Measurements from ENCODE around the gene EFNA4. TPM values are rescaled to one million over a fixed set of nuclear protein-coding genes. Genes with fewer than 3 reads are reported as not detected.

Gene EFNA4
- total RNA-seq, 1 donor from 2014 or later: 5.3 TPM

- Histone ChIP-seq H3K4me3 (peak overlapping the region; percentile 80), H3K27me3 (peaks cover 32% of the 10 kb centered on the region), H3K27ac (no peak overlapping the region), H3K9me3 (no peaks in the 10 kb centered on the region), H3K4me1 (peaks cover 28% of the 10 kb centered on the region), H3K36me3 (no peaks in the 10 kb centered on the region)
- intact Hi-C loops (cut with DNase I): no loop called here
- DNase-seq: peak; percentile 86
- TF ChIP-seq, protein P1, sequence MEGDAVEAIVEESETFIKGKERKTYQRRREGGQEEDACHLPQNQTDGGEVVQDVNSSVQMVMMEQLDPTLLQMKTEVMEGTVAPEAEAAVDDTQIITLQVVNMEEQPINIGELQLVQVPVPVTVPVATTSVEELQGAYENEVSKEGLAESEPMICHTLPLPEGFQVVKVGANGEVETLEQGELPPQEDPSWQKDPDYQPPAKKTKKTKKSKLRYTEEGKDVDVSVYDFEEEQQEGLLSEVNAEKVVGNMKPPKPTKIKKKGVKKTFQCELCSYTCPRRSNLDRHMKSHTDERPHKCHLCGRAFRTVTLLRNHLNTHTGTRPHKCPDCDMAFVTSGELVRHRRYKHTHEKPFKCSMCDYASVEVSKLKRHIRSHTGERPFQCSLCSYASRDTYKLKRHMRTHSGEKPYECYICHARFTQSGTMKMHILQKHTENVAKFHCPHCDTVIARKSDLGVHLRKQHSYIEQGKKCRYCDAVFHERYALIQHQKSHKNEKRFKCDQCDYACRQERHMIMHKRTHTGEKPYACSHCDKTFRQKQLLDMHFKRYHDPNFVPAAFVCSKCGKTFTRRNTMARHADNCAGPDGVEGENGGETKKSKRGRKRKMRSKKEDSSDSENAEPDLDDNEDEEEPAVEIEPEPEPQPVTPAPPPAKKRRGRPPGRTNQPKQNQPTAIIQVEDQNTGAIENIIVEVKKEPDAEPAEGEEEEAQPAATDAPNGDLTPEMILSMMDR (IDR thresholded peaks at IDR 0.05): peak; percentile 99
- peak; percentile 63 for ATAC-seq
Observed at GRCh38 chr1:155086128-155086741, 22.7 kb downstream of the EFNA4 start.

- Histone ChIP-seq H3K36me3 (no peaks in the 10 kb centered on the region), H3K4me1 (peaks cover 21% of the 10 kb centered on the region), H3K27me3 (peaks cover 25% of the 10 kb centered on the region), H3K27ac (no peak overlapping the region), H3K4me3 (no peak overlapping the region), H3K9me3 (no peaks in the 10 kb centered on the region)
- no peak for DNase-seq
- intact Hi-C loops (cut with DNase I): no loop called here
- TF ChIP-seq, protein P1 (IDR thresholded peaks at IDR 0.05): no peak
- ATAC-seq: no peak
Observed at GRCh38 chr1:155086856-155087535, 23.5 kb downstream of the EFNA4 start.

DNA sequence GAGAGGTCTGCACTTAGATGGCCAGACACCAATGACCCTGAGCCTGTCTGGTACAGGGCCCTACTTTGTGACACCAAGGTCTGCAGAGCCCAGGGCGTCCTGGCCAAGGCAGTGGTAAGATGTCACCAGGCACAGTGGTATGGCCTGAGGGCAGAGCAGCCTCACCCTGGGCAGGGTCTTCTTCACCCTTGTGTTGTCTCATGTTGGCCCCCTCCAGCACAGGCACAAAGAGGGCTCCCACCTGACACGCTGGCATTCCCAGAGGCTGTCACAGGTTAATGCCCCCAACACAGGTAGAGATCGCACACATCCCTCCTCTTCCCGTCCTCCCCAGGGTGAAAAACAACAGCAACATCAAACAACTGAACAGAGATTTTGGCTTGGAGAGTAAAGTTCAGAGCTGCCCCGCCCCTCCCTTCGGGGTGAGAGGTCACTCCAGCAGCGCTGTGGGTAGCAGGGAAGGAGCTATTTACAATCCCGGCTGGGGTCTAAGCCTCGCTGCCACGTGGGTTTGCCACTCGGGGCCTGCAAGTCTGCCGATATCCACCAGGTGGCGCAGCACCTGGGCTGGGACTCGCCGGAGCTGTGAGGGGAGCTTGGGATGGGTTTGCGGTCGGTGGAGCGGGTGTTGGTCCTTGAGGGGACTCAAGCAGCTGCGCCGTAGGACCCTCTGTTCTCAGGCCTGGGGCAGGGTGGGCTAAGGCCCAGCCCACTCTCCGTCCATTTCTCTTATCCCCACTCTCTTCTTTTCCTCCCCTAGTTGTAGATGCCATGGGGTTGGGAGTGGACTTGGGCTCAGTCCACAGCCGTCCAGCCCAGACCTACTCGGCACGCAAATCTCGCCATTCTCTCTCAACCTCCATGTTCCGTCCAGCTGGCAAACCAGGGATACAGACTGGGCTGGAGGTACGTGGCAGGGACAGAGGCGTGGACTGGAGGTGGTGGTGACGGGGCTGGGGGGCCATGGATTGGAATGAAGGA lies 27.8 kb downstream of the EFNA4 start:
- Histone ChIP-seq H3K27me3 (no peaks in the 10 kb centered on the region), H3K4me1 (peaks cover 12% of the 10 kb centered on the region), H3K27ac (no peak overlapping the region), H3K9me3 (no peaks in the 10 kb centered on the region), H3K36me3 (no peaks in the 10 kb centered on the region), H3K4me3 (no peak overlapping the region)
- DNase-seq (peak; percentile 89), ATAC-seq (peak; percentile 84)
- intact Hi-C loops (cut with DNase I): loop anchor here (5.0 kb wide), 2 partner anchors 36 to 76 kb away; partner anchors contain the start of gene EFNA1
- TF ChIP-seq, protein P1 (IDR thresholded peaks at IDR 0.05): peak; percentile 99

DNA sequence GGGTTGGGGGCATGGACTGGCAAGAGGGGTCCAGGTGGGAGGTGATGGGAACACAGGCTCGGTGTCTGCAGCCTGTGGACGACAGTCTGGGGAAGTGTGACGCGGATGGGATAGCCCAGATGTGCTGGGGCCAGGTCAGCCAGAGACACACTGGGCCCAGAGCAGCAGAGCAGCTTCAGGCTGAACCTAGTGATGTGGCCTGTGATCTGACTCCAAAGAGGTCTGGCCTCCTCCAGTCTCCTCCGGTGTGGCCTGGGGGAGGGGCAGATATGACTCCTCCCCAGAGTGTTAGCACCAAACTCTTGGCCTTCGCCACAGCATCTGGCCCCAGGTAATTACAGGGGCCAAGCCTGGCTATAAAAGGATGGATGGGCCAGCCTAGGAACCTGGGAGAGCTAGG lies 28.6 kb downstream of the EFNA4 start:
- TF ChIP-seq, protein P1 (IDR thresholded peaks at IDR 0.05): no peak
- Histone ChIP-seq H3K36me3 (no peaks in the 10 kb centered on the region), H3K4me1 (peaks cover 12% of the 10 kb centered on the region), H3K27ac (no peak overlapping the region), H3K9me3 (no peaks in the 10 kb centered on the region), H3K4me3 (no peak overlapping the region), H3K27me3 (no peaks in the 10 kb centered on the region)
- DNase-seq: no peak
- intact Hi-C loops (cut with DNase I): loop anchor here (5.0 kb wide), 2 partner anchors 35 to 75 kb away; partner anchors contain the start of gene EFNA1
- no peak for ATAC-seq

DNA sequence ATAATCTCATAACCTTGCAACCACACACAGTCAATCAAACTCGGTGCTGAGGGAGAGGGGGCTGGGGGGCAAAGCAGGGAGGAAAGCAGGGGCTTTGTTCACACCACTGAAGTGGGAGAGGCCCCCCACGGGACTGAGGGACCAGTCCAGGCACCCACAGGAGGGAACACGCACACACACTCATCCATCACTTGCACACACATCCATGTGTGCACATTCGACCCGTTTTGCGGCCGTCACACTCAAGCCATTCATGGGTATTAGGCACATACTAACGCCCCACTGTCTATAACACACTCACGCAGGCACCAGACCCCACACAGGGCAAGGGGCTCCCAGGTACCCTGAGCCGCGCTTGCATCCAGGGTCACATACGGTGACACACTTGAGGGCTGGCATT lies 29.1 kb downstream of the EFNA4 start:
- DNase-seq (no peak), ATAC-seq (no peak)
- Histone ChIP-seq H3K27ac (no peak overlapping the region), H3K4me3 (no peak overlapping the region), H3K4me1 (peaks cover 12% of the 10 kb centered on the region), H3K9me3 (no peaks in the 10 kb centered on the region), H3K27me3 (no peaks in the 10 kb centered on the region), H3K36me3 (no peaks in the 10 kb centered on the region)
- TF ChIP-seq, protein P1 (IDR thresholded peaks at IDR 0.05): no peak
- intact Hi-C loops (cut with DNase I): loop anchor here (5.0 kb wide), 2 partner anchors 35 to 75 kb away; partner anchors contain the start of gene EFNA1

Measured in upper lobe of right lung (tissue), 1 donor.